Measurements from ENCODE around the gene TMEM263. TPM values are rescaled to one million over a fixed set of nuclear protein-coding genes. Genes with fewer than 3 reads are reported as not detected.

The TMEM263 gene
- total and polyA plus RNA-seq, 2 of the 8 experiments (the other 6 are each of a cell fraction or from before 2014, with no cell fraction given), result 2.9 to 12.3 TPM

DNA sequence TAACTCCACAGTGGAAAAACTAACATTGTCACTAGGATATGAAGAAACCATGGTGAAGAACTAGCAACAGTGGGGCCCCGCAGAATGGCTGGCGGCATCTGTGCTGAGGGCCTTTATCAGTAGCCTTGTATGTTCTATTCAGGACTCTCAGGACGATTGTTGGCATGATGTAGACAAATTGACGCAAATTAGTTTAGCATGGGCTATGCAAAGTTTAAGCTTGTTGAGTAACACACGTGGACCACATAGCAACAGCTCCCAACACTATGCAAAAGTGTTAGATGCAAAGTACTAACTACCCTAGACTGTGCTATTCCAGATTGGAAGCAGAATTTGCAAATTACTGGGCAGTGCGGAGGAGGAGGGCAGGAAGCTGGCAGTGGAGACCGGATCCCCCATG lies 38.2 kb upstream of the TMEM263 start (continued):
- TF ChIP-seq, protein P1, sequence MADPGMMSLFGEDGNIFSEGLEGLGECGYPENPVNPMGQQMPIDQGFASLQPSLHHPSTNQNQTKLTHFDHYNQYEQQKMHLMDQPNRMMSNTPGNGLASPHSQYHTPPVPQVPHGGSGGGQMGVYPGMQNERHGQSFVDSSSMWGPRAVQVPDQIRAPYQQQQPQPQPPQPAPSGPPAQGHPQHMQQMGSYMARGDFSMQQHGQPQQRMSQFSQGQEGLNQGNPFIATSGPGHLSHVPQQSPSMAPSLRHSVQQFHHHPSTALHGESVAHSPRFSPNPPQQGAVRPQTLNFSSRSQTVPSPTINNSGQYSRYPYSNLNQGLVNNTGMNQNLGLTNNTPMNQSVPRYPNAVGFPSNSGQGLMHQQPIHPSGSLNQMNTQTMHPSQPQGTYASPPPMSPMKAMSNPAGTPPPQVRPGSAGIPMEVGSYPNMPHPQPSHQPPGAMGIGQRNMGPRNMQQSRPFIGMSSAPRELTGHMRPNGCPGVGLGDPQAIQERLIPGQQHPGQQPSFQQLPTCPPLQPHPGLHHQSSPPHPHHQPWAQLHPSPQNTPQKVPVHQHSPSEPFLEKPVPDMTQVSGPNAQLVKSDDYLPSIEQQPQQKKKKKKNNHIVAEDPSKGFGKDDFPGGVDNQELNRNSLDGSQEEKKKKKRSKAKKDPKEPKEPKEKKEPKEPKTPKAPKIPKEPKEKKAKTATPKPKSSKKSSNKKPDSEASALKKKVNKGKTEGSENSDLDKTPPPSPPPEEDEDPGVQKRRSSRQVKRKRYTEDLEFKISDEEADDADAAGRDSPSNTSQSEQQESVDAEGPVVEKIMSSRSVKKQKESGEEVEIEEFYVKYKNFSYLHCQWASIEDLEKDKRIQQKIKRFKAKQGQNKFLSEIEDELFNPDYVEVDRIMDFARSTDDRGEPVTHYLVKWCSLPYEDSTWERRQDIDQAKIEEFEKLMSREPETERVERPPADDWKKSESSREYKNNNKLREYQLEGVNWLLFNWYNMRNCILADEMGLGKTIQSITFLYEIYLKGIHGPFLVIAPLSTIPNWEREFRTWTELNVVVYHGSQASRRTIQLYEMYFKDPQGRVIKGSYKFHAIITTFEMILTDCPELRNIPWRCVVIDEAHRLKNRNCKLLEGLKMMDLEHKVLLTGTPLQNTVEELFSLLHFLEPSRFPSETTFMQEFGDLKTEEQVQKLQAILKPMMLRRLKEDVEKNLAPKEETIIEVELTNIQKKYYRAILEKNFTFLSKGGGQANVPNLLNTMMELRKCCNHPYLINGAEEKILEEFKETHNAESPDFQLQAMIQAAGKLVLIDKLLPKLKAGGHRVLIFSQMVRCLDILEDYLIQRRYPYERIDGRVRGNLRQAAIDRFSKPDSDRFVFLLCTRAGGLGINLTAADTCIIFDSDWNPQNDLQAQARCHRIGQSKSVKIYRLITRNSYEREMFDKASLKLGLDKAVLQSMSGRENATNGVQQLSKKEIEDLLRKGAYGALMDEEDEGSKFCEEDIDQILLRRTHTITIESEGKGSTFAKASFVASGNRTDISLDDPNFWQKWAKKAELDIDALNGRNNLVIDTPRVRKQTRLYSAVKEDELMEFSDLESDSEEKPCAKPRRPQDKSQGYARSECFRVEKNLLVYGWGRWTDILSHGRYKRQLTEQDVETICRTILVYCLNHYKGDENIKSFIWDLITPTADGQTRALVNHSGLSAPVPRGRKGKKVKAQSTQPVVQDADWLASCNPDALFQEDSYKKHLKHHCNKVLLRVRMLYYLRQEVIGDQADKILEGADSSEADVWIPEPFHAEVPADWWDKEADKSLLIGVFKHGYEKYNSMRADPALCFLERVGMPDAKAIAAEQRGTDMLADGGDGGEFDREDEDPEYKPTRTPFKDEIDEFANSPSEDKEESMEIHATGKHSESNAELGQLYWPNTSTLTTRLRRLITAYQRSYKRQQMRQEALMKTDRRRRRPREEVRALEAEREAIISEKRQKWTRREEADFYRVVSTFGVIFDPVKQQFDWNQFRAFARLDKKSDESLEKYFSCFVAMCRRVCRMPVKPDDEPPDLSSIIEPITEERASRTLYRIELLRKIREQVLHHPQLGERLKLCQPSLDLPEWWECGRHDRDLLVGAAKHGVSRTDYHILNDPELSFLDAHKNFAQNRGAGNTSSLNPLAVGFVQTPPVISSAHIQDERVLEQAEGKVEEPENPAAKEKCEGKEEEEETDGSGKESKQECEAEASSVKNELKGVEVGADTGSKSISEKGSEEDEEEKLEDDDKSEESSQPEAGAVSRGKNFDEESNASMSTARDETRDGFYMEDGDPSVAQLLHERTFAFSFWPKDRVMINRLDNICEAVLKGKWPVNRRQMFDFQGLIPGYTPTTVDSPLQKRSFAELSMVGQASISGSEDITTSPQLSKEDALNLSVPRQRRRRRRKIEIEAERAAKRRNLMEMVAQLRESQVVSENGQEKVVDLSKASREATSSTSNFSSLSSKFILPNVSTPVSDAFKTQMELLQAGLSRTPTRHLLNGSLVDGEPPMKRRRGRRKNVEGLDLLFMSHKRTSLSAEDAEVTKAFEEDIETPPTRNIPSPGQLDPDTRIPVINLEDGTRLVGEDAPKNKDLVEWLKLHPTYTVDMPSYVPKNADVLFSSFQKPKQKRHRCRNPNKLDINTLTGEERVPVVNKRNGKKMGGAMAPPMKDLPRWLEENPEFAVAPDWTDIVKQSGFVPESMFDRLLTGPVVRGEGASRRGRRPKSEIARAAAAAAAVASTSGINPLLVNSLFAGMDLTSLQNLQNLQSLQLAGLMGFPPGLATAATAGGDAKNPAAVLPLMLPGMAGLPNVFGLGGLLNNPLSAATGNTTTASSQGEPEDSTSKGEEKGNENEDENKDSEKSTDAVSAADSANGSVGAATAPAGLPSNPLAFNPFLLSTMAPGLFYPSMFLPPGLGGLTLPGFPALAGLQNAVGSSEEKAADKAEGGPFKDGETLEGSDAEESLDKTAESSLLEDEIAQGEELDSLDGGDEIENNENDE (IDR thresholded peaks at IDR 0.05; ENCODE audit: insufficient replicate concordance, low read length), result no peak
- no peak for TF ChIP-seq SP4 (IDR thresholded peaks at IDR 0.05; ENCODE audit: low read length)
- no peak for TF ChIP-seq CBX8 (IDR thresholded peaks at IDR 0.05; ENCODE audit: borderline replicate concordance, low read depth, low read length)
- TF ChIP-seq, protein P2, sequence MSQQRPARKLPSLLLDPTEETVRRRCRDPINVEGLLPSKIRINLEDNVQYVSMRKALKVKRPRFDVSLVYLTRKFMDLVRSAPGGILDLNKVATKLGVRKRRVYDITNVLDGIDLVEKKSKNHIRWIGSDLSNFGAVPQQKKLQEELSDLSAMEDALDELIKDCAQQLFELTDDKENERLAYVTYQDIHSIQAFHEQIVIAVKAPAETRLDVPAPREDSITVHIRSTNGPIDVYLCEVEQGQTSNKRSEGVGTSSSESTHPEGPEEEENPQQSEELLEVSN (IDR thresholded peaks at IDR 0.05), result no peak
- TF ChIP-seq RAD21 (IDR thresholded peaks at IDR 0.05 in 1 of 2, conservative IDR thresholded peaks at IDR 0.05 in 1 of 2; ENCODE audit: low read depth in 2 of 2, low read length in 2 of 2), result no peak
- no peak for TF ChIP-seq GTF2F1 (IDR thresholded peaks at IDR 0.05; ENCODE audit: borderline replicate concordance, low read depth, low read length)
- TF ChIP-seq NANOG (IDR thresholded peaks at IDR 0.05; ENCODE audit: insufficient read depth, low read depth, low read length, poor library complexity, severe bottlenecking), result no peak
- TF ChIP-seq POLR2A (IDR thresholded peaks at IDR 0.05; ENCODE audit: control extremely low read depth in 1 of 2, low read depth in 2 of 2, low read length in 2 of 2), result no peak
- no peak for TF ChIP-seq PHF8 (conservative IDR thresholded peaks at IDR 0.05; ENCODE audit: low read depth, low read length)
- TF ChIP-seq SRF (IDR thresholded peaks at IDR 0.05; ENCODE audit: low read depth, low read length), result no peak
- TF ChIP-seq HDAC6 (IDR thresholded peaks at IDR 0.05; ENCODE audit: low read depth, low read length), result no peak

Measured in H1 (cell line).